ENCODE measurements around the gene CFAP69. TPM values are rescaled to one million over a fixed set of nuclear protein-coding genes. Genes with fewer than 3 reads are reported as not detected.

The CFAP69 gene
- polyA plus RNA-seq, 4 donors, result 13.5 to 19.4 (median 15.6) TPM

DNA sequence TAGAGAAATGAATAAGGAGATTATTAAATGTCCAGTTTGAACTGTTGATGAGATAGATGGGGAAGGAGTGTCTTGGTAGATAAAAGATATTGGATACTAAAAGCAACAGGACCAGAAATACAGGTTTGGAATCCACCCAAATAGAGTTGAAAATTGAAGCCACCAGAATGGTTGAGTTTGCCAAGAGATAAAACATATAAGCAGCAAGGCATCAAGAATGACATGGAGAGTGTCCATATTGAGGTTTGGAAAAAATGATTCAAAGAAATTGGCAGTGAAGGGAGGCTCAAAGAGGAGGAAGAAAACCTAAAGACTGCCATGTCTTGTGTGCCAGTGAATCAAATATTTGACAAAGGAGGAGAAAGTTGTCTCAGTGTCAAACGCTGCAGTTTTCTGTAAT lies 24.2 kb downstream of the CFAP69 start:
- DNase-seq (ENCODE audit: low read depth in 4 of 4, low spot score in 3 of 4), result no peak

DNA sequence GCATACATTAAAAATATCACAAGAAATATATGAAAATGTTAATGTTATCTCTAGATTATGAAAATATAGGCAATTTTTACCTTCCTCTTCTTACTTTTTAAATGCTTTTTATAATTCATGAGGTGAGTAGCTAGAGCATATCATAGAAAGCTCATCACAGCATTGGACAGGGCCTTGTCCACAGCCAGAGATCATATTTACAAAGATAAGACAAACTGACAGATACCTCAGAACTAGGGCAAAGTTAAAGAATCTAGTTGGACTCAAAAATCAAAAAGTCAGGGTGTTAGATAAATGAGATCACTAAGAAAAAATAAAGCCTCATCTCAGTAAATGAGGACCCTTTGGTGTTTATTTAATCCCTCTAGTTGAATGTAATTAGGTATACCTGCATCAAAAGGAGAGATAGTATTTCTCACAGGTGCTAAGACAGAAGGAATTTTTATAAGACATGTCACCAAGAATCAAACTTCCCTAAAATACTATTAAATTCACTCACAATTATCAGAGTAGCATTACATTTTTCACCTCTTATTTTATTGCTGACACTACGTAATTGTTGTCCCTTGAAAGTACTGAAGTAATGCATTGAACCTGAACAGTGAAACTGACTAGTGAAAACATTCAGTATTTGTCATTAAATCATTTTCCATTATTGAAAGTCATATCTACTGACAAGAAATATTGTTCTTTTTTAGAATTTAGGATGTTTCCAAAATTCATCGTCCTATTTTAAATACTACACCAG lies 25.6 kb downstream of the CFAP69 start:
- no peak for DNase-seq (ENCODE audit: low read depth in 4 of 4, low spot score in 3 of 4)

DNA sequence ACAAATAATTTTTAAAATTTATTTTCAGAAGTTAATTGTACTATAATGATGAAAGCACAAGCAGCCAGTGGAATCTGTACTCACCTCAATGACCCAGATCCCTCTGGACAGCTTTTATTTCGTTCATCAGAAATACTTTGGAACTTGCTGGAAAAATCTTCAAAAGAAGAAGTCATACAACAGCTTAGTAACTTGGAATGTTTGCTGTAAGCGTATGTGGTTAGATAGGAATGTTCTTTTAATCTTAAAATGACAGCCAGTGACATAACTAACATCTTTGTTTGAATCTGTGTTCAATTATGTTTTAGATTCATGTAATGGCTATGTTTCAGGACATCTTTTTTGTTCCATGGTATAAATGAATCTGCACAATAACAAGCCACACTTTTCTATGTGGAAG lies 26.8 kb downstream of the CFAP69 start:
- no peak for DNase-seq (ENCODE audit: low read depth in 4 of 4, low spot score in 3 of 4)

DNA sequence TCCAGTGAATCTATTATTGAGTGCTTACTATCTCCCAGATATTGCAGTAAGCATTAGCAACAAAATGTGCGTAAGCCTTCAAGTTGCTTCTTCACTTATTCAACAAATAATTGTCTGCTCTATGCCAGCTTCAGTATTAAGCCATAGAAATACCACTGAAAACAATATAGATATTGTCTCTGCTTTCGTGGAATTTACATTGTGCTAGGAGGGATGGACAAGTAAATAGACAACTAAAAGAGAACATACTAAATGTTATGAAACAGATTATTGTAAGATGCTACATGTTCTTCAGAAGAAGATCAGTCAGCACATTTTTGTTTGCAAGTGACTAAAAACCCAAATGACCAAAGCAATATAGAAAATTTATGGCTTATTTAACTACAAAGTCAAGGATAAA lies 27.3 kb downstream of the CFAP69 start:
- no peak for DNase-seq (ENCODE audit: low read depth in 4 of 4, low spot score in 3 of 4)

DNA sequence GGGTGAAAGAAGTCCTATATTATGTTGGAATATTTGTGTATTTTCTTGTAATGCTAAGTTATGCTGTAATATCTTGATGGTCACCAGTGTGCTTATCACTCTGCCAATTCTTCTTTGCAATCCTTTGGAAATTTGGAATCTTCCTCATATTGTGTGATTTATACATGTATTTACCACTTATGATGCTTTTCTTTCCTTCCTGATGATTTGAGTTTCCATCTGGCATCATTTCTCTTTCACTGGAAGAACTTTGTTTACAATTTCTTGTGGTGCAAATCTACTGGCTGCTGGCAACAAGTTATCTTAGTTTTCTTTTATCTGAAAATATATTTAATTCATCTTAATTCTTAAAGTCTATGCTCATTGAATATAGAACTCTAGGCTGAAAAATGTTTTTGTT lies 29.2 kb downstream of the CFAP69 start:
- no peak for DNase-seq (ENCODE audit: low read depth in 4 of 4, low spot score in 3 of 4)

DNA sequence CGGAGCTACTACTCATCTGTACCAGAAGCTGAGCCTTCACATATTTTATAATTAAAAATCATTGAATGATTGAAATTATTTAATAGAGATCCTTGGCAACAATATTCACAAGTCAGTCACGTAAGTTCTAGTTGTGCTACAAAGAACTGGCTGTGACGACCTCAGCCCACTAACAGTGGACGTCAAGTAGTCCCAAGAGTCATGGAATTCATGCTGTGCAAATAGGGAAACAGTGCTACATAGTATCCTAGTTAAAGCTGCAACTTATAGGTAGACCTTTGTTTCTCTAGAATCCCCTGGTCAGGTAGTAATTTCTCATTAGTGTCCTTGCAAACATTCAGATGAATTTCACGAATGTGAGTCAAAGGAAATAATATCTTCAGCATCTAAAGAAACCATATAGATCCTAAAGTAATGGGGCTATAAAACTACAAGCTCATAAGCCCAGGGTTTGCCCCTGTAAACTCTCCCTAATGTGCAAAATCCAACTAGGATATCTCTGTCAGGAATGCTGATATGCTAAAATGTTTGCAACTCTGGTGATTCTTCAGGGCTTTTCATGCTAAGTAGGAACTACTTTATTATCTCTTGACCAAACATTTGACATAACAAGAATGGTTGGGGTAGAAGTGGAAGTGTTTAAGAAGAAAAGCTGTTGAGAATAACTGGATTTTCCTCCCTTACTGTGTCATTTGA lies 31.2 kb downstream of the CFAP69 start:
- no peak for DNase-seq (ENCODE audit: low read depth in 4 of 4, low spot score in 3 of 4)

DNA sequence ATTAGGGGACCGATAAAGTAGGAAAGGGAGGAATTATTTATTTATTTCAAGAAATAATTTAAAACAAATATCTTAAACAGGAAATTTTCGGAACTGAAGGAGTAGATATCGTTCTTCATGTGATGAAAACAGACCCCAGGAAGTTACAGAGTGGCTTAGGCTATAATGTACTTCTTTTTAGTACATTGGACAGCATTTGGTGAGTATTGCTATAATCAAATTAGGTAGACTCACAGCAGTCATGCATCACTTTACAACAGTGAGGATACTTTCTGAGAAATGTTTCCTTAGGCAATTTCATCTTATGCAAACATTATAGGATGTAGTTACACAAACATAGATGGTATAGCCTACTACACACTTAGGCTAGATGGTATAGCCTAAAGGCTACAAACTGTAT lies 43.2 kb downstream of the CFAP69 start:
- DNase-seq (ENCODE audit: low read depth in 4 of 4, low spot score in 3 of 4), result no peak

DNA sequence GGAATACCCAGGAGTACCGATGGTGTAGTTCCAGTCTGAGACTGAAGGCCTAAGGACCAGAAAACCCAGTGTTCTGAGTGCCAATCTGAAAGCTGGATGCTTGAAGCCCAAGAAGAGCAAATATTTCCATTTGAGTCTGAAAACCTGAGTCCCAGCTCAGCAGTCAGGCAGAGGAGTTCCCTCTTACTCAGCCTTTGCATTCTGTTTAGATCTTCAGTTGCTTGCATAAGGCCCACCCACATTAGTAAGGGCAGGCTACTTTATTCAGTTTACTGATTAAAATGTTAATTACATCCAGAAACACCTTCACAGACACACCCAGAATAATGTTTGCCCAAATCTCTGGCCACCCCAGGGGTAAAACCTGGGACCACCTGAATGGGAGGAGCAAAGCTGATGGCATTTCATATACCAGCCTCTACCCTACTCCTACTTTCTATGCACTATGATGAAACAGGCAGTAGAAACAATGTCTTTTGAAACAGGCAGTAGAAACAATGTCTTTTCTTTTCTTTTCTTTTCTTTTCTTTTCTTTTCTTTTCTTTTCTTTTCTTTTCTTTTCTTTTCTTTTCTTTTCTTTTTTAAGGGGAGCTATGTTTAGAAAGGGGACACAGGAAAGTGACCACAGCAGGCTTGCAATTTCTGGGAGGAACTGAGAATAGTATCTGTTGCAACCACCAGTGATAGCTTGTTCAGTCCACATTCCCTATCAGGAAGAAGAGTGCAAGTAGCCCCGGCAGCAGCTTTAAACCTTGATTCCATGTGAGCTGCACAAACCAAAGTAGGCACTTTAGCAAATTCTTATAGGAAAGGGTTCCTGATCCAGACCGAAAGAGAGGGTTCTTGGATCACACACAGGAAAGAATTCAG lies 45.5 kb downstream of the CFAP69 start:
- no peak for DNase-seq (ENCODE audit: low read depth in 4 of 4, low spot score in 3 of 4)

DNA sequence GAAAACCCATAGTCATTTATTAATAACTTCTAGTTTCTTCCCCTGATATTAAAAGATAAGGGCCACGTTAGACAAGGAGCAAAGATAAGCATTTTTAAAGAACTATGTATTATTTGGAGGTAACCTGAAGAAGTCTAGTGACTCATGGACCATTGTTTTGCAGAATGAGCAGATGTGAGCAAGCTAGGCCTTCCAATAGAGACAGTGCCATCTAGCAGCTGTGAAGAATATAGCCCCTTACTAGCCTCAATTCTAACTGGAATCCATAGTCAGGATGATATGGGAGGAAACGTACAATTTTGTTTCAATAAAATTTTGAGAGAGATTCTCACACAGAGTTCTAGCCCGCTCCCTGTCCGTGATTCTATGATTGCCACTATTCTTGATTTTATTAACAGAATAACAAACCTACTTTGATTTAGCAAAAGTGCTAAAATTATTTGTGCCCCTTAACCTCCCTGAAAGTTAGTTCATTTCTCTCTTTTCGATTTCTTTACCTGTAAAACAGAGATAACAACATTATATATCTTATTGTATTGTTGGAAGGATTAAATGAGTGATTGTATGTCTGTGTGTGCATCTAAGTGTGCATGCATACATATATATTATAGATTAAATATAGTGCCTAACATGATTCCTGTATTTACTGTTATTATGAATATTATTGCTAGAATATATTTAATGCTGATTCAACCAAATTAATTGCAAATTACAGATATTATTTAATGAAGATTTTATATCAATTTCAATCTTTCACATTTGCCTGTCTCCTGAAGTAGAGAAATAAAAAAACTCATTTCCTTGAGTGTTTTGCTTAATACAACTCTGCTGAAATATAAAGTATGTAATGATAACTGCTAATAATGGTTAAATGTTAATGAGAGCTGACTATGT lies 53.4 kb downstream of the CFAP69 start:
- DNase-seq (ENCODE audit: low read depth in 4 of 4, low spot score in 3 of 4), result no peak

DNA sequence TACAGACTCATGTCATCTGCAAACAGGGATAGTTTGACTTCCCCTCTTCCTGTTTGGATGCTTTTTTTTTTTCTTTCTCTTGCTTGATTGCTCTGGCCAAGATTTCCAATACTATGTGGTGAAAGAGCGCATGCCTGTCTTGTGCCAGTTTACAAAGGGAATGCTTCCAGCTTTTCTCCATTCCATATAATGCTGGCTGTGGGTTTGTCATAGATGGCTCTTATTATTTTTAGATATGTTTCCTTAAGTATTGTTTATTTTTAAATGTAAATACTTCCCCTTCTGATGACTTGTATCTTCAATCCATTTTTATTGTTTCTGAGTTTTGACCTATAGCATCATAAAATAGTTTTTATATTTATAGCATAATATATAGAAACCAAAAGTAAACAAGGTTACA lies 58.3 kb downstream of the CFAP69 start:
- DNase-seq (ENCODE audit: low read depth in 4 of 4, low spot score in 3 of 4), result no peak

DNA sequence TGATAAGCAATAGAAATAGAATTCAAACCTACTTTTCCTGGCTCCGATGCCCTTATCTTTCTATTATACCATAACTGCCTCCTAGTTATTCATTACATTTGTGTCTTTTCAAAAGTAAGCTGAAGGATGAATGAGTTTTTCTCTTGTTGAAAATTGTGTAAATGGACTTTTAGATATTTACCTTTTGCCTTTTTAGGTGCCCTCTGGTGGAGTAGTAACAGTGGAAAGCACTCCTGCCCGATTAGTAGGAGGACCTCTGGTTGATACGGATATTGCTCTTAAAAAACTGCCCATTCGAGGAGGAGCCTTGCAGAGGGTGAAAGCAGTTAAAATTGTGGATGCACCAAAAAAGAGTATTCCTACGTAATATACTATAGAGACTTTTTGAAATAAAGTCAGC lies 64.9 kb downstream of the CFAP69 start:
- DNase-seq (ENCODE audit: low read depth in 4 of 4, low spot score in 3 of 4), result no peak

DNA sequence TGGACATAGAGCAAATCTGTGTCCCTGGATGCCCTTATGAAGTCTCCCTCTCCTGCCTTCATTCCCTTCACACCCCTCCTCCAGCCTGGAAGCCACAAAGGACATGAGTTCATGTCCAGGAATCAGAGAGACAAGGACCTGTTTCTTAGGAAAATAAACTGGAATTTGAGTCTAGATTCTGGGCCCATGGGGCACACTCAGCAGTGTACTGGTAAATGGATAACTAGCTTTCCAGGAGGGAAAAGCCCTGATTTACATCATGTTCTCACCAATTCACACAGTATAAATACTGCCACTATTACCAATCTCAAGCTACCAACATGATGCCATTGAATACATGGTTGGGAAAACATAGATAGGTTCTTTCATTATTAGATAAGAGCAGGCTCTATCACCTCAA lies 66.2 kb downstream of the CFAP69 start:
- no peak for DNase-seq (ENCODE audit: low read depth in 4 of 4, low spot score in 3 of 4)

DNA sequence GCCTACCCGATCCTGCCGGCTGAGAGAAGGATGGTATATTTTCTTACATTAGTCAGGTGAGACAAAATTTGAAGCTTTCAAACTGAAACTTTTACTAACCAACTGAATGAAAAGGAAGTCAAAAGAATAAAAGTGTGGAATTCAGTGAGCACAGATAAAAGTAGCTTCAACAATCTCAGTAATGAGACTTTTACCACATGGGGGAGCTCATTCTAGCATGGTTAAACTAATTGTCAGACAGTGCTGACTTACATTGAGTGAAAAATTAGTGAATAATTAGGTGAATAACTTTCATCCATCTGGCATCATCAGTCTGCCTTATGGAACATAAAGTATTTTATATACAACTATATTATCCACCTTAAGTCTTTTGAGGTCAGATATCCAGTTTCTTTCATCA lies 67.8 kb downstream of the CFAP69 start:
- DNase-seq (ENCODE audit: low read depth in 4 of 4, low spot score in 3 of 4), result no peak

DNA sequence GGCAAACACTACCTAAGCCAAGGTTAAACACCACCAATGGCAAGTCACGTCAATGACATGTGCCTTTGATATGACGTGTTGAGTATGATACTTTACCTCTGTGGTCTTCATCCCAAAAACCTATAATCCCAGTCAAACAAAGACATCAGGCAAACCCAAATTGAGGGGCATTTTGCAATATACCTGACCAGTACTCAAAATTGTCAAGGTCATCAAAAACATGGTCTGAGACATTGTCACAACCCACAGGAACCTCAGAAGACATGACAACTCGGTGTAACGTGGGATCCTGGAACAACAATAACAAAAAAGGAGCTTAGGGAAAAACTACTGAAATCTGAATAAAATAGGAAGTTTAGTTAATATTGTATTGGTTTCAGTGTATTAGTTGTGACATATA lies 68.9 kb downstream of the CFAP69 start:
- DNase-seq (ENCODE audit: low read depth in 4 of 4, low spot score in 3 of 4), result no peak

DNA sequence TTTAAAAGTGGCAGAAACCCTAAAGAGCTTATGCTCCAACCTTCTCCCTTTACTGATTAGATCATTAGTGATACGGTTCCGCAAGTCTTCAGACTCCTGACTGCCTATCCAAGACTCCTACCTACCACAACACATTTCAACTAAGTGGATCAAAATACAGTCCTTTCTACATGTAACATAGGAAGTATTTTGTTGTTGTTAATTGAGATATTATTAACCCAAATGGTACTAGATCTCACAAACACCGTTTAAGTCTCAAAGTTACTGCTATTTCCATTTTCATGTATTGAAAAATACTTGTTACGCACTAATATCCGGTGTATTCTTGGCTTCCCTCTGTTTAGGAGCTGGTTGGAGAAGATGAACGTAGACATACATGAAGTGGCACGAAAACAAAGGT lies 75.0 kb downstream of the CFAP69 start:
- no peak for DNase-seq (ENCODE audit: low read depth in 4 of 4, low spot score in 3 of 4)

DNA sequence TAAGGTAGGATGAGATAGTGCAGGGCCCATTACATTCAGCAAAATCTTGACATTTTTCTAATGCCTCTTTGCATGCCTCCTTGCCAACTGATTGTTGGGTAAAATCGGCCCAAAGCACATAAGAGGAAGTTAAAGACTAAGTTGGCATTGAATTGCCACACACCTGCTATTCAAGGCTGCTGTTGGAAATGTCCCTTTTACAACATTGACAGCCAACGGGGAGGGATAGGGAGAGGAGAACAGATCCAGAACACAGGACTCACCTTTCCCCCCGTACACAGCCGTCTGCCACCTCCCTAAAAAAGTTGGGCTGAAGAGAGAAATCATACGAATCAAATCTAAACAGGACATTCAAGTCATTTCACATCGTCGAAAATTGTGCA lies 75.4 kb downstream of the CFAP69 start:
- DNase-seq (ENCODE audit: low read depth in 4 of 4, low spot score in 3 of 4), result no peak

DNA sequence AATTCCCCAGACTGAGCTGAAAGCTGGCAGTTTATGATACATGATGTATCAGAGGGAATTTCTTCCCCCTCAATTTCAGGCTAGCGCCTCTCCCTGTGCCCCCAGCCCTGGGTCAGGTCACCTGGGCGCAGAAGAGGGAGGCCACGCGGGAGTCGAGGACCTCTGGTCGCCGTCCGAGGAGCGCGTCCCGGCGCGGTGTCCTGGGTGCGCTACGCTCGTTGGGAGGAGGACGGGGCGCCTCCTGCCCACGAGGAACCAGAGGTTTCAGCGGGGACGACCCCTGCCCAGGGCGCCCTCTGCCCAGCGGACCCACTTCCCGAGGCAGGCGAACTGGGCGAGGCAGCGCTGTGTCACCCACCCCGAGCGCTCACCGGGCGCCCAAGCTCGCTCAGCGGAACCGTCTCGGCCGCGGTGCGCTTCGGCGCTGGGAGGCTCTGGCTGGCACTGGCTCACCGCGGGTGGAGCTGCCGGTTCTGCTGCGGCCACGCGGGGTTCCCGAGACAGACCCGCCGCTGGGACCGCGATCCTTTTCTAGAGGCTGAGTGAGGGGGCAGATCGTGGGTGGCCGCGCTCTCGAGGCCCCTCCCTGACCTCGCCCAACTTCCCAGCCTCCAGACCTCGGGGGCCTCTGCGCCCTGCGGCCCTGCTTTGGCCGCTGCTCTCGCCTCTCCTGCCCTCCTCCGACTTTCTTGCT lies 76.0 kb downstream of the CFAP69 start, which contains the start of gene FAM237B:
Gene FAM237B (minus strand): TSS at position 504 of the 694 bp plus-strand sequence. CDS start 1,556 bp downstream, outside the sequence.
- peak in 1 of 4 donors; percentile 11 for DNase-seq (ENCODE audit: low read depth in 4 of 4, low spot score in 3 of 4)

DNA sequence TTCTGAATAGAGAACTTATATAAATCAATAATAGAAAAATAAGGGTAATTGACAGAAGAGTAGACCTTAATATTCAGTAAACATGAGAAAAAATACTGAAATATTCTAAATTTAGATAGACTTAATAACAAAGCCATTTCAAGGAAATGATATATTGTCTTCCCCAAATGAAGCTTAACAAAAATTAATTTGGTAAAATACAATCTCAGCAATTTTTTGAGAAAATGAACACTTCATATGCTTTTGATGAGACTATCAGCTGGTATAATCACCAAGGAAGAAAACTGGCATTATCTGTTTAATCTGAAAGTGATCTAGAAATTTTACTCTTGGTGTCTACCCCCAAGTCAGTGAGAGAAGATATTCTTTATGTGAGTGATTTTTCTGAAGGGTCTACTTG lies 77.9 kb downstream of the CFAP69 start:
- DNase-seq (ENCODE audit: low read depth in 4 of 4, low spot score in 3 of 4), result no peak

DNA sequence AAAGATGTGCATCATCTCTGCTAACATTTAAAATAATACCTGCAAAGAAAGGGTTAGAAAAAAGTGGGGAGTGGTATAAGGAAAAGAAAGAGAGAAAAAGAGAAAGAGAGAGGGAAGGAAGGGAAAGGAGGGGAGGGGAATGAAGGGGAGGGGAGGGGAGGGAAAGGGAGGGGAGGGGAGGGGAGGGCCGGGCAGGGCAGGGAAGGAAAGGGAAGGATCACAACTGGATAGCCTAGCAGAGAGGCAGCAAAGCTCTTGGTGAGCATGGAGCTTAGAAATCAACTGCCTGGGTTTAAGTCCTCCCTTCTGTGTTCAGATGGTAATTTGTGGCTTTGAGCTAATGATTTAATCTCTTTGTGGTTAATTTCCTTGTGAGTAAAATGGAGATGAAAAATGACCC lies 81.5 kb downstream of the CFAP69 start:
- DNase-seq (ENCODE audit: low read depth in 4 of 4, low spot score in 3 of 4), result no peak
